C4-2B (cell line): ENCODE measurements around the gene FTMT.

Experiments
- ZFX ChIP-seq: fragments of 450-650 bp; IDR thresholded peaks from 2 replicates; pipeline ENCODE4 v1.6.1; 2017
- TF ChIP-seq, protein P1 (sequence below): fragments of 450-650 bp; conservative IDR thresholded peaks from 2 replicates; pipeline ENCODE4 v1.5.1; 2017; ENCODE audit warnings: mild to moderate bottlenecking

DNA sequence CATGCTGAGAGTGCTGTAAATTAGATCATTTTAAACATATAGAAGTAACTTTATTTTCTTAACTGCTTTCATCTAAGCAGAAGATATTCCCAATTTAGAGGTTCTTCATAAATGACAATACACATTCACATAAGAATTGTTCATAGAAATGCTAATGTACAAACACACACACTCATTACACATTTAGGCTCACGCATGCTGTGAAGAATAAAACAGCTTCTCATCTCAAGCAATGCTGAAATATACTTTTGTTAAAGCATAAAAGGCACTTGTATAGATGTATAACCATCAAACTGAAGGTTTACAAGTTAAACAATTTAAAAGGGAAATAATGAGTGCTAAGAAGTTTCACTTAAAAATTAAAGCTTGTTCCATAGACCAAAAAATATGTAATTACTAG lies 18.1 kb upstream of the FTMT start:
- TF ChIP-seq, protein P1, sequence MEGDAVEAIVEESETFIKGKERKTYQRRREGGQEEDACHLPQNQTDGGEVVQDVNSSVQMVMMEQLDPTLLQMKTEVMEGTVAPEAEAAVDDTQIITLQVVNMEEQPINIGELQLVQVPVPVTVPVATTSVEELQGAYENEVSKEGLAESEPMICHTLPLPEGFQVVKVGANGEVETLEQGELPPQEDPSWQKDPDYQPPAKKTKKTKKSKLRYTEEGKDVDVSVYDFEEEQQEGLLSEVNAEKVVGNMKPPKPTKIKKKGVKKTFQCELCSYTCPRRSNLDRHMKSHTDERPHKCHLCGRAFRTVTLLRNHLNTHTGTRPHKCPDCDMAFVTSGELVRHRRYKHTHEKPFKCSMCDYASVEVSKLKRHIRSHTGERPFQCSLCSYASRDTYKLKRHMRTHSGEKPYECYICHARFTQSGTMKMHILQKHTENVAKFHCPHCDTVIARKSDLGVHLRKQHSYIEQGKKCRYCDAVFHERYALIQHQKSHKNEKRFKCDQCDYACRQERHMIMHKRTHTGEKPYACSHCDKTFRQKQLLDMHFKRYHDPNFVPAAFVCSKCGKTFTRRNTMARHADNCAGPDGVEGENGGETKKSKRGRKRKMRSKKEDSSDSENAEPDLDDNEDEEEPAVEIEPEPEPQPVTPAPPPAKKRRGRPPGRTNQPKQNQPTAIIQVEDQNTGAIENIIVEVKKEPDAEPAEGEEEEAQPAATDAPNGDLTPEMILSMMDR = no peak
- no peak for TF ChIP-seq ZFX
